ENCODE results near the gene ITIH1.

ITIH1 gene

GRCh38 chr3:52789746-52790040 lies 12.3 kb downstream of the ITIH1 start:
- DNase-seq (ENCODE audit: low read depth in 2 of 2) = no peak

- DNase-seq (ENCODE audit: low read depth in 2 of 2) = no peak
Observed at GRCh38 chr3:52790337-52790736, 12.9 kb downstream of the ITIH1 start.

GRCh38 chr3:52790741-52791140 lies 13.3 kb downstream of the ITIH1 start:
- no peak for DNase-seq (ENCODE audit: low read depth in 2 of 2)

DNA sequence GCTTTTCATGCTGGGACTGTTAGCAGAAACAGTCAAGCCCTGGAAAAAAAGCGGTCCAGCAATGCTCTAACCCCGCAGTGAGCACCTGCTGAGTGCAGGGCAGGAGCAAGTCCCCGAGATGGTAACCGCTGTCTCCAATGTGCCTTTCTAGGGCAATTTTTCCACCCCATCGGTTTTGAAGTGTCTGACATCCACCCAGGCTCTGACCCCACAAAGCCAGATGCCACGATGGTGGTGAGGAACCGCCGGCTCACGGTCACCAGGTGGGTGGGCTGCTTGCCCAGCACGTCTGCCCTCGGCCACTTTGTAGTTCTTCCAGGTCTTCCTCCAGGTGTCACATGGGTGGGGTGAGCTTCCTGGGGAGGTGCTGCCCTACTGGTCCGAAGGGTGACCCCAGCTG lies 14.0 kb downstream of the ITIH1 start:
- DNase-seq (ENCODE audit: low read depth in 2 of 2) = no peak

- DNase-seq (ENCODE audit: low read depth in 2 of 2) = no peak
Observed at GRCh38 chr3:52791928-52792327, 14.5 kb downstream of the ITIH1 start.

DNA sequence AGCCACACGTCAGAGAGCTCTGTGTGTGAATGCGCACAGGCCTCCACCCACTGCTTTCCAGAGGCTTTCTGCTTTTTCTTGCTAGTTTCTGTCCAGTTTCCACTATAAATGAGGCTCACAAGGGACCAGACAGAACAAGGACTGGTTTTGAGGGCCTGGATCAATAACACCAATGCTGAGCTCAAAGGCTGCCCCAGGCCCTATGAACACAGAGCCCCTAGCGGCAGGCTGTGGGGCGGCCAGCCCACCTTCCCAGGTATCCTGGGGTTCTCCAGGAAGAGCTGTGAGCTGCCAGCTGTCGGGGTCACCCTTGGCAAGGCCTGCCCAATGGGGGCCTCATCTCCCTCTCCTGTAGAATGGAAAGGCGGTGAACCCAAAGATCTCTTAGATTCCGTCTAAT lies 15.0 kb downstream of the ITIH1 start:
- no peak for DNase-seq (ENCODE audit: low read depth in 2 of 2)

DNA sequence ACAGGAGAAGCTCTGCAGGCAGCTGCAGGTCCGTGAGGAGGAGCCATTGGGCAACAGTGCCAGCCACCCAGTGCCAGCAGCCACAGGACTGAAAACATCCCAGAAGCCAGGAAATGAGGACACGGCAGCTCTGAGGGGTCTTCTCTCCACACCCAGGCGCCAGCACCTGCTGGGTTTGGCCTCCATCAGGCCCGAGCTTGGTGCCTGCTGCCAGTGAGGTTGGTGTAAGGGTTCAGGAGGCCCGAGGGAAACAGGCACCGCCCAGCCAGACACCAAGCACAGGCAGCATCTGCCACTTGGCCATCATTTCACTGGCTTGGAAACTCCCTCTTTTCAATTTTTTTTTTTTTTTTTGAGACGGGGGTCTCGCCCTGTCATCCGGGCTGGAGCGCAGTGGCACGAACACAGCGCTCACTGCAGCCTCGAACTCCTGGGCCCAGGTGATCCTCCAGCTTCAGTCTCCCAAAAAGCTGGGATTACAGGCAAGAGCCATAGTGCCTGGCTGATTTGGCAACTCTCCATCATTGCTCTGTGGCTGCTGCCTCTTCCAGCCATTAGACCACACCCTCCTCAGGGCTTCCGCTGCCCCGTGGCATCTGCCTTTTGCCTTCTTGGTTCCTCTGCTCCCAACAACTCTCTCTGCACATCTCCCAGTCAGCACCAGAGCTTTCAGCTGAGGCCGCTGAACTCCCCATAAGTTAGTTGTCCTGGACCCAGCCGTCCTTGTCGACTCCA lies 15.7 kb downstream of the ITIH1 start:
- DNase-seq (ENCODE audit: low read depth in 2 of 2) = no peak

GRCh38 chr3:52793702-52794611 lies 16.6 kb downstream of the ITIH1 start:
- DNase-seq (ENCODE audit: low read depth in 2 of 2) = no peak

GRCh38 chr3:52794612-52795099 lies 17.3 kb downstream of the ITIH1 start, which contains the start of gene ITIH3:
Gene ITIH3 (plus strand): TSS chr3:52794796. CDS start chr3:52794804, 8 bp downstream.
- no peak for DNase-seq (ENCODE audit: low read depth in 2 of 2)

DNA sequence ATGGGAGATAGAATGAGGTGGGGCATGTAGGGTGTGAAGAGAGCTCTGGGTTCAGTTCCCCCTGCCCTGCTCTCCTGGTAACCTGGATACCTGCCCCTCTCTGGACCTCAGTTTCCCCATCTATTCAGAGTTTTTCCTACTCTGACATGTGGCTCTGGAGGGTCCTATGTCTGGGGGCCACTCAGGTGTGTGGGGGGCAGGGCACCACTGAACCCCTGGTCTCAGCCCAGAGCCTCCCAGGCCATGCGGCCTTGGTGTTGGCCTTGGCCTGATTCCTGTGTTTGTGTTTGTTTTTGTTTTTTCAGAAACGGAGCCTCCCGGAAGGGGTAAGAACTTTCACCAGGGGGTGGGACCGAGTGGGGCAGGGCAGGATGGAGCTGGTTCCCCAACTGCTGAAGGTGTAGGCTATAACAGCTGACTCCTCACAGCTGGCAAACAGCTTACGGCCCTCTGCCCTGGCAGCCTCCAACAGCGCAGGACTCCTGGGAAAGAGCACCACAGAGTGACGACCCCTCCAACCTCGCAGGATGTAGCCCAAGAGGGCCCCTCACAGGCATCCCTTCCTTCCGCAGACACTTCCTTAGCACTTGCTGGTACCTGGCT lies 18.0 kb downstream of the ITIH1 start:
- no peak for DNase-seq (ENCODE audit: low read depth in 2 of 2)

- DNase-seq (ENCODE audit: low read depth in 2 of 2) = no peak
Observed at GRCh38 chr3:52796411-52796810, 19.0 kb downstream of the ITIH1 start.

DNA sequence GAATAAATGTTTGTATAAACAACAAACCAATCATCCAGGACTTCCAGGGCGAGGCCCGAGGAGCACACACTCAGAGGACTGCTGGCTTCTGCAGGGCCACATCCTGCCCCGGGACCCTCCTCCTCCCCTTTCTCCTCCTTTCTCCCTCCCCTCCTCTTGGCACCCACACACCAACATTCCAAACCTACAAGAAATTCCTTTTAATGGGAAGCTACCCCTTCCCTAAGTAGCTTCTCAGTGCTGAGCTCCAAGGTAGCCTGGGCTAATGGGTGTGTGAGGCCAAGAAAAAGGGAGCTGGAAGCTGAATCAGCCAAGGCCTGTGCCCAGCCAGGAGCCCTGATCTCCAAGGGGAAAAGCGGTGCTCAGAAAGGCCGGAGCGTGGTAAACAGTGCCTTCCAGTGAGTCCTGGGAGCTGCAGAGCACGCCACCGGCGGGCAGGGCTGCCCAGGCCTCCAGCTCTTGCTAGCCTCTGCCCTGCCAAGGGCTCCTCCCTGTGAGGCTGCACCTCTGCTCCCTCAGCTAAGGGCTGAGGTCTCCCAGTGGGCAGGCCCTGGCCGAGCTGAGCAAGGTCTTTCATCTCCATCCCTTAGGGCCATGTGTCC lies 21.1 kb downstream of the ITIH1 start:
- DNase-seq (ENCODE audit: low read depth in 2 of 2) = no peak

DNA sequence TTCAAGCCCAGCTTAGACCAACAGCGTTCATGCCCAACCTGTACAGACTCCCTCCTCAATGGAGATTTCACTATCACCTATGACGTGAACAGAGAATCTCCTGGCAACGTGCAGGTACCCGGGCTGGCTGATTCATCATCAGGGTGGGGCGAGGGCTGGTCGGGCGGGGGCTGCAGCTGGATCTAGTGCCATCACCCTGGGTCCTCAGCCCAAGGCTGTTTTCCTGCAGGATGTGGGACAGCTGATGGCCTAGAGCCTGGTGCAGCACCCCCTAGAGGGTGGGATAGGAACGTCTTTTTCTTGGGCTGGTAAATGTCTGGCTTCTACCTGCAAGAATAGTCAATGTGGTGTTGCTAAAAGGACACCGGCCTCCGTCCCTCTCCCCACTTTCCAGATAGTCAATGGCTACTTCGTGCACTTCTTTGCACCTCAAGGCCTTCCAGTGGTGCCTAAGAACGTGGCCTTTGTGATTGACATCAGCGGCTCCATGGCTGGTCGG lies 21.6 kb downstream of the ITIH1 start:
- no peak for DNase-seq (ENCODE audit: low read depth in 2 of 2)

- DNase-seq (ENCODE audit: low read depth in 2 of 2) = no peak
Observed at GRCh38 chr3:52800079-52800478, 22.7 kb downstream of the ITIH1 start.

DNA sequence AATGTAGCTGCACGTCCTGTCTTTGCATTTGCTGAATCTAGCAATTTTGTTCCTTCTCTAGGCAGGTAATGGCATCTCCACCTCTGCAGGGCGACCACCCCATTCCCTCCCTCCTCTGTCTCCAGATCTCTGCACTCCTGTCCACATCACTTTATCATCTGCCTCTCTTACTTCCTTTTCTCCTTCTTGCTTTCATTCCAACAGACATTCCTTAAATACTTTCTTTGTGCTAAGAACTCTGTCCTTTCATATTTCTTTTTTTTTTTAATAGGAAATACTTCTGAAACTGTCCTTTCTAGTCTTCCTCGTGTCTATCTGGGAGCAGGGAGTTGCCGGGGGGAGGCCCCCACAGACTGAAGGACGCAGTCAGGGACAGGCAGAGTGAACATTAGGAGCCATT lies 24.4 kb downstream of the ITIH1 start:
- DNase-seq (ENCODE audit: low read depth in 2 of 2) = no peak

GRCh38 chr3:52805270-52806039 lies 28.1 kb downstream of the ITIH1 start:
- DNase-seq (ENCODE audit: low read depth in 2 of 2) = no peak

- DNase-seq (ENCODE audit: low read depth in 2 of 2) = no peak
Observed at GRCh38 chr3:52809149-52809548, 31.8 kb downstream of the ITIH1 start.

DNA sequence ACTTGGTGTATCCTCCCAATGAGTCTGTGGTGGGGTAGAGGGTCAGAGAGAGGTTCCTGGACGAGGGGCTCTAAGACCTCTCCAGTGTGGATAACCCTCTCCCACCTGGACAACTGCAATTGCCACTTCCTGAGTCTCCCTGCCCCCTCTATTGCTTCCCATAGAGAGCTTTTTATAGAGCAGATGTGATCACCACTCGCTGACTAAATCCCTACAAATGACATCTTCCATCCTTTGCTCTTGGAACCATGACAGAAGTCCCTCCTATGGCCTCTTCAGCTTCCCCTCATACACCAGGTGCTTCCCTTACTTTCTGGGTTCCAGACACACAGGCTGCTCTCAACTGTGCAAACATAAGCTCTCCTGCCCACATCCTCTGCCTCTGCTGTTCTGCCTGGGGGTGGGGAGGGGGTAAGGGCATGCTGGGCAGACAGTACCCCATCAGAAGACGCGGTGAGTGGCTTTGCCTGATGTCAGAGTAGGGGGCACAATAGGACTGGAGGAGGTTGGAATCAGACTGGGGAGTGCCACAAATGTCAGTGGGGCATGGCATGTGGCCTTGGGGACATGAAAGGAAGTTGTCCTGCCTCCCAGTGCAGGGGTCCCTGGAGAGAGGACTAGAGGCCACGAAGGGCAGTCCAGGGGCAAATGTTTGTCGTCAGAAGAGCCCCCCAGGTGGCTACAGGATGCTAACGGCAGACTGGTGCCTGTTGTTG lies 32.4 kb downstream of the ITIH1 start:
- DNase-seq (ENCODE audit: low read depth in 2 of 2) = no peak

- no peak for DNase-seq (ENCODE audit: low read depth in 2 of 2)
Observed at GRCh38 chr3:52810923-52811322, 33.5 kb downstream of the ITIH1 start.

- no peak for DNase-seq (ENCODE audit: low read depth in 2 of 2)
Observed at GRCh38 chr3:52811452-52812011, 34.1 kb downstream of the ITIH1 start.

All from activated CD4-positive, alpha-beta T cell treated with anti-CD3 and anti-CD28 coated beads for 24 hours (primary cell).